ENCODE results near the gene ACAD9.
A peak's percentile ranks its signal among the peaks of the same experiment; 100 is the strongest.
"Not testable (repeated sequence)": the region's sequence is repeated elsewhere in the genome, so short reads cannot be mapped to it uniquely, and the experiment has no call there.

The ACAD9 gene

GRCh38 chr3:128879125-128879969 lies at the start of gene ACAD9:
Gene ACAD9, plus strand, starts transcription at chr3:128879620. Its CDS starts 72 bp downstream, at chr3:128879692.
- peak; percentile 45 to 88 for DNase-seq

- not testable (repeated sequence) for DNase-seq
Observed at GRCh38 chr3:128829925-128830625, 49.3 kb upstream of the ACAD9 start.

DNA sequence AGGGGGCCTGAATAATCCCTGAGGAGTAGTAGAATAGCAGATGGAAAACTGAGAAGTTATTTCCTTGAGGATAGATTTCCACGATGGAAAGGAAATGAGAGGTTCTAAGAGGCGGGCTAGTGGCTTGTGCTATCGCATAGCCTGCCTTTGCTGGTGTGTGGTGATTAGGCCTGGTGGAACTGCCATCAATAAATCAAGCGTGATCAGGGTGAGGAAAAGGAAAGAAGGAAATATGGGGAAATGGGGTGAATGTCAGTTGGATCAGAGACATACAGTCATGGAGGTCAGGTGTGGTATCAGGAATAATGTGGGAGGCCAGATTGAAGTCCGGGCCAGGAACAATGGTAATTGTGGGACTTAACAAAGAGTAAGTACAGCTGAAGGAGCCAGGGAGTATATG lies 48.7 kb upstream of the ACAD9 start:
- DNase-seq, result not testable (repeated sequence)

DNA sequence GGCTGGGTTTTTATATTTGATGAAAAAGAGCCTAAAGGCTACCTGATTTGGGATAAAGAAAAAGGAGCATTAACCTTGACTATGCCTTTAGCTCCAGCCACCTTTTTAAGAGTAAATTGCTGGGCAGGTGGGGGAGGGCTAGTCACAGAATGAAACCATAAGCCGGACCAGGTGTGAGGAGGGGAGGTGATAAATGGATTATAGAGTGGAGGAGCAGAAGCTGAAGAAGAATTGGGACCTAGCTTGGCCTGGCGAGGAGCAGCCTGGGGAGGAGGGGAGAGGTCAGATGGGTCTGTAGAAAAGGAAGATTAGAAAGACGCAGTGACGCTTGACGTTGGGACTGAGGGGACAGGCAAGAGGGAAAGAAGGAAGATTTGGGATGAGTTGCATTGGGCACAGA lies 46.4 kb upstream of the ACAD9 start:
- not testable (repeated sequence) for DNase-seq

DNA sequence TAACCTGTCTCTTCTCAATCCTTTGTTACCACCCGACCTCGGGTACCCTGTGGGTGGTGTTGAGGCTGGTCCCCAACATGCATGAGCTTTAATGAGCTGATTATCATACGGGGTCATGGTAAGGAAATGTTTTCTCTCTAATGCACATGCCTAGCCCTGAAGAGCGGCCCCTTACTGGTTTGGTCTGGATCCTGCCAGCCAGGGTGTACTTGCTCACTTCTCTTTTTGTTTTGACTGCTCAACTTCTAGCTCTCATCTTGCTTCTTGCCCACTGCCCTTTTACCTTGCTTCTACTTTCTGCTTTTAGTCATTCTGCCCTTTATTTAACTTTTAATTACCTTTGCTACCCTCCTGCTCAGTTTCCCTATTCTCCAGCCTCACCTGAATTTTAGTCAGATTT lies 44.3 kb upstream of the ACAD9 start:
- DNase-seq, result no peak

DNA sequence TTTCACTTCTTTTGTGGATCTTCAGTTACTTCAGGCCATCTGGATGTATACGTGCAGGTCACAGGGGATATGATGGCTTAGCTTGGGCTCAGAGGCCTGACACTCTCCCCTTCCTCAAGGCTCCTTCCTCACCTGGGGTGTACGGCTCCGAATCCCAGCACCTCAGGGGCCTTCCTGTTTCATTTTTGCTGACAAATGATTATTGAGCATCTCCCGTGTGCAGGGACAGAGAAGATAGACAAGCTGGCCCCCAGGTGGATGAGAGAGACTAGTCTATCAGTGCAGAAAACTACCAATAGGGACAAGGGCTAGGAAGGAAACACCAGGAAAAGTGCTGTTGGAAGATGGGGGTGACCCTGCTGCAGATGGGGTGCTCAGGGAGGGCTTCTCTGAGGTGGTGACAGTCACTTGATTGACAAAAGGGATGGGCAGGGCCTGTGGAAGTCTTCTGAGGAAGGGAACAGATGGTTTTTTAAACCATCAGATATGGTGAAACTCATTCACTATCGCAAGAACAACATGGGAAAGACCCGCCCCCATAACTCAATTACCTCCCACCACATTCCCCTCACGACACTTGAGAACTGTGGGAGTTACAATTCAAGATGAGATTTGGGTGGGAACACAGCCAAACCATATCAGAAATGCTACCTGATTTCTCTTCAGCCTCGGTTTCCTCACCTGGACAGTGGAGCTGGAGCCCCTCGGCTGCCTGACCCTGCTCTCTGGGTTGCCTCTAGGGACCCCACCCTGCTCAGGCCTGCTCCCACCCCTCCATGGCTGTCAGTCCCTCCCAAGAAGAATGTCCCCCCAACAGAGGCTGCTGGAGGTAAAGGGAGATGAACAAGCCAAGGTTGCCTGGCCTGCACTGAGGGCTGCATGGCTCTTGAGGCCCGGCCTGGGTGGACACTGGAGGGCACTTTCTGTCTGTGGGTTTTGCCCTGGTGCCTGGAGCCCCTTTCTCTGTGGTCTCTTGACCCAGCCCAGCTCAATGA lies 37.2 kb upstream of the ACAD9 start:
- no peak for DNase-seq

DNA sequence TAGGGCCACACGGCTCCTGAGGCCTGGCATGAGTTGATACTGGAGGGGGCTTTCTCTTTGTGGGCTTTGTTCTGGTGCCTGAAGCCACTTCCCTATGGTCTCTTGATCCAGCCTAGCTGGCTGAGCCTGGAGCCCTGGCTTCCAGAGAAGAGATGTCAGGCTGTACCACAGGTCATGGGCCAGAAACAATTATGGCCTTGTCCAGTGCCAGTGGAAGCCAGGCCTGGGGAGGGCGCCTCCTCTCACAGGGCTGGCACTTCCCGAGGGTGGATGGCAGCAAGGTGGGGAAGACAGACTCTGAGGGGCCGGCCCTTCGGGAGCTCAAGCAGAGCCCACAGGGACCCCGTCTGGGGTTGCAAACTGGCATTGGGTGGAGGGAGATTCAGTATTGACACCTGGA lies 34.9 kb upstream of the ACAD9 start:
- DNase-seq, result no peak

DNA sequence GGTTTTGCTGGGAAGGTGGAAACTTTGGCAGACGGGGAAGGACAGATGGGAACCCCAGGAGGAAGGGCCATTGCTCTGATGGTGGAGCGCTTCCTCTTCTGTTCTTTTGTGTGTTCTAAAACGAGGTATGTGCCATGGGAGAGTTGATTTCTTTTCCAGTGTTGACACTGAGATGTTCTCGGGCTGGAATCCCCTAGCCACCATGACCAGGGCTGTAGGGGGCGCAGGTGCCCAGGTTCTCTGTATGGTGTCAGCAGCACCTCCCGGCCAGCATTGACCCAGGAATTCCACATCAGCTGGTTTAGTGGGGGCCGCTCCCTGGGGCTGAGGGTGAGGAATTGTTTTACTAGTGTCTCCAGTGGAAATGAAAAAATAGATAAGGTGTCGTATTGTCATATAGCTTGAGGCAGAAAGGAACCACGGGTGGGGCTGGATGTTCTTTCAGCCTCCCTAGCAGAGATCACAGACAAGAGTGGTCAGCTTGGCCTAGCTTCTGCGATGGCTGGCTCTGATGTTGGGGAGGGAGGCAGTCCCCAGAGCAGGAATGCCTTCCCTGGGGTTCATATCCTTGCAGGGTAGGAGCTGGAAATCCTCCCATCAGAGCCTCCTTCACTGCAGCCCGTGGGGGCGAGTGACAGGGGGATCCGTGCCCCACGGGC lies 34.2 kb upstream of the ACAD9 start:
- peak in 1 of 2 experiments; percentile 61 for DNase-seq

- DNase-seq, result peak; percentile 34 to 54
Observed at GRCh38 chr3:128845778-128846485, 33.5 kb upstream of the ACAD9 start.

DNA sequence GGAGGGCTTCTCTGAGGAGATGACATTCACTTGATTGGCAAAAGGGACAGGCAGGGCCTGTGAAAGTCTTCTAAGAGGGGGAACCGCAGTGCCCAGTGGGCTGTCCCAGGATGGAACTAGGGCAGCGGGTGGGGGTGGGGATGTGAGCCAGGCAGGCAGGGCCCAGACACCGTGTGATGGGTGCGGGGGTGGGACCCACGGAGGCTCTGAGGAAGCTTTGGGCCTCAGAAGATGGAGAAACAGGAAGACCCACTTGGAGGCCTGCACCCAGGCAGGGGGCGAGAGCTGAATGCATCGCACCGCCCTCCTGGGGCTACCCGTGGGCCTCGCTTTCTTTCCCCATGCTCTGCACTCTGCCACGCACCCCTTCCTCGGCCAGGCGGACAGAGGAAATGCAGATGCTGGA lies 32.9 kb upstream of the ACAD9 start:
- no peak for DNase-seq

DNA sequence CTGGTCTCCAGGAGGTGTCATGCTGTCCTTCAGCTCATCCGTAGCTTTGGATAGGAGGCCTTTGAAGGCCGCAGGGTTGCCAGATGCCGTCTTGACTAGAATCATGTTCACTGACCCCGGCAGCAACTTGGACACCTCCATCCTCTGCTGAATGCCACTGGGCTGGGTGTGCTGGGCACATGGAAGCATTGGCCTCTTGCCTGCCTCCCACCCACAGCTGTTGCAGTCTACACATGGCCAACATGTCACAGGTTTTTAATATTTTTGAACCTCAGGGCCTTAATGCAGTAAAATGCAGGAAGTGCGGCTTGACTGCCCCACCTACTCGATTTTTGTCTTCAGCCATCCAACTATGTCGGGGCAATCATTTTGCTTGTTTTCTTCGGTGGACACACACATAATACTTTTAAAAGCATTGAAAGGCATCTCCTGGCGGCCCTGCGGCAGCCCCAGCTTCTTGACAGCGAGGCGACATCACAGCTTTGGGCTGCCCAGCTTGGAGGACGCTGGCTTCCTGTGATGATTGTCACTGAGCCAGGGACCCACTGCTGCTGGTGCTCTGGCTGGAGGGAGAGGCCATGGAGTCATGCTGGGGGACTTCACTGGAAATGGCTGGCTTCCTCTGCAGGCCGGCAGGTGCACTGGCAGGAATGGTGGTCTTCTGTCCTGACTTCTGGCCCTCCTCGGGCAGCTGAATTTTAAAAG lies 31.6 kb upstream of the ACAD9 start:
- no peak for DNase-seq

- no peak for DNase-seq
Observed at GRCh38 chr3:128848936-128849335, 30.5 kb upstream of the ACAD9 start.

GRCh38 chr3:128849911-128850455 lies 29.4 kb upstream of the ACAD9 start:
- no peak for DNase-seq

DNA sequence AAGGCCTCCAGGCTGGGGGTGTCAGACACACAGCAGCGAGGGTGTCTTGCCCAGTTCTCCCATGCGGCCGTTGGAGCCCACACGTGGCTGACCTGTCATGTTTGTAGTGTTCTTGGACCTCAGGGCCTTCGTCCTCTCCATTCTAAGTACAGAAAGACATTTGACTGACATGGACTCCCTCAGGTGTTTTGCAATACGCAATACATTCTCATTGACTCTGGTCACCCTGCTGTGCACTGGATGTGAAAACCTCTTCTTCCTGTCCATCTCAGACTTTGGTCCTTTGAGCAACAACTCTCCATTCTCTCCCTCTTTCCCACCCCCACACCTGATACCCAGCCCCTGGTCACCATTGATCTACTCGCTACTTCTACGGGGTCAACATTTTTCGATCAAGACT lies 28.9 kb upstream of the ACAD9 start:
- DNase-seq, result no peak

- DNase-seq, result no peak
Observed at GRCh38 chr3:128851601-128852000, 27.8 kb upstream of the ACAD9 start.

- no peak for DNase-seq
Observed at GRCh38 chr3:128853826-128854225, 25.6 kb upstream of the ACAD9 start.

DNA sequence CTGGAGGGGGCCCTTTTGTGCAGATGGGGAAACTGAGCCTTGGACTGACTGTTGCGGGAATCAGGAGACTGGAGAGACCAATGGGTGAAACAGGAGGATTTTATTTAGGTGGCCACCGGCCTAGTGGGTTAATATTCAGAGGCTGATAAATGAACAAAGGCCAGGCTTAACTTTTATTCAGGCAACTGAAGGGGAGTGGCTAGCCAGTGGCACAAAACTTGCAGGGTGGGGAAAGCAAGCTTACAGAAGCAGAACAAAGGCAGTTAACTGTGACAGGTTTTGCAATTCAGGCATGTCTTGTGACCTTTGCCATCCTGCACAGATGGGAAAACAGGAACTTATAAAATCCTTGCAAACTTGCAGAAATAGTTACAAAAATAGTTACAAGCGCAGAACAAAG lies 24.9 kb upstream of the ACAD9 start:
- DNase-seq, result no peak

GRCh38 chr3:128855569-128855968 lies 23.9 kb upstream of the ACAD9 start:
- DNase-seq, result no peak

GRCh38 chr3:128858167-128858566 lies 21.3 kb upstream of the ACAD9 start:
- DNase-seq, result no peak

GRCh38 chr3:128859630-128860029 lies 19.8 kb upstream of the ACAD9 start:
- no peak for DNase-seq

DNA sequence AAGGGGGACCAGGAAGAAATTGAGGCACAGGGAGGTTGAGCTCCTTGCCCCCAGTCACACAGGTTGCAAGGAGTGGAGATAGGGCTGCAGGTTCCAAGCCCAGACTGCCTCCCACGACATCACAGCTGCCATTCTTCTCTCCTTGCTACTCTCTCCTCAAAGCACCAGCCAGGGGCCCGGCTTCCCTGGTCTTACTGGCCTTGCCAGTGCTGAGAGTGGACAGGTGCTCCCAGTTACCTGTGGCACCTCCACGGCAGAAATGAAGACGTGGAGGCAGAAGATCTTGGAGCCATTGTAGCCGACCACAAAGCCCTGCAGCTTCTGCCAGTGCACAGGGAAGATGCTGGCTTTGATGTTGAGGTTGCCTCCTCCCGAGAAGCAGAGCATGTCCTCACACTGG lies 17.9 kb upstream of the ACAD9 start:
- DNase-seq, result no peak

All from cerebellar nuclear complex (tissue), 1 donor.